ENCODE data around the gene RASAL1.
"Not testable (repeated sequence)": the region's sequence is repeated elsewhere in the genome, so short reads cannot be mapped to it uniquely, and the experiment has no call there.

Gene RASAL1

DNA sequence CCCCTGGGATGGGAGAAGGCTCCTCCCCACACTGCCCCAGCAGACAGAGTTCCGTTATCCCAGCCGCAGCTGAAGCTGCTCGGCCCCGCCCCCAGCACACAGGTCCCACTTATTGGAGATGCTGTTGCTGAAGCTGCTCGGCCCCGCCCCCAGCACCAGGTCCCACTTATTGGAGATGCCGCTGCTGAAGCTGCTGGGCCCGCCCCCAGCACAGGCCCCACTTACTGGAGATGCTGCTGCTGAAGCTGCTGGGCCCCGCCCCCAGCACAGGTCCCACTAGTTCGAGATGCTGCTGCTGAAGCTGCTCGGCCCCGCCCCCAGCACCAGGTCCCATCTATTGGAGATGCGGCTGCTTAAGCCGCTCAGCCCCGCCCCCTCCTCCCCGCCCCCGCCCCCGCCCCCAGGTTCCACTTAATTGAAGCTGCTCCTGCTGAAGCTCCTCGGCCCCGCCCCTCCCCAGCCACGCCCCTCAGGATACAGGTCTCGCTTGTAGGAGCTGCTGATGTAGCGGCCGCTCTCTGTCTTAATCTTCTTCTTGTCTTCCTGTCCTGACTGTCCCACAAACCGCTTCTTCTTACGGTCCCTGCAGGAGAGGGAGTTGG lies 26.0 kb upstream of the RASAL1 start:
- peak; percentile 78 for DNase-seq (ENCODE audit: low spot score)

DNA sequence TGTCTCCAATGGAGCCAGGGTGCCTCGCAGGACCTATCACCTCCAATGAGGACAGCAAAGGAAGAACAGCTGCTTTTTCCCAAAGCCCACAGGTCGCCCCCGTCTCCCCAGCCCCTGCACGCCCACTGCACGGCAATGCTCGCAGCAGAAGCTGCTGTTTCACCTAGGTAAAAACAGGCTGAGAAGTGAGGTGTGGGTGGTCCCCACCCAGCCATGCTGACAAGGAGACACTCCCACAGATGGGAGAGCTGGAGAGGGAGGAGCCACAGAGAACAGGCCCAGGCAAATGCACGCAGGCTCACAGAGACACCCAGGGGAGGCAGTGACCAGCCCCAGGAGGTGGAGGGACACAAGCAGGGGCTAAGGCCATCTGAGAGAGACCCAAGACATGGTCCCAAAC lies 24.4 kb upstream of the RASAL1 start:
- no peak for DNase-seq (ENCODE audit: low spot score)

DNA sequence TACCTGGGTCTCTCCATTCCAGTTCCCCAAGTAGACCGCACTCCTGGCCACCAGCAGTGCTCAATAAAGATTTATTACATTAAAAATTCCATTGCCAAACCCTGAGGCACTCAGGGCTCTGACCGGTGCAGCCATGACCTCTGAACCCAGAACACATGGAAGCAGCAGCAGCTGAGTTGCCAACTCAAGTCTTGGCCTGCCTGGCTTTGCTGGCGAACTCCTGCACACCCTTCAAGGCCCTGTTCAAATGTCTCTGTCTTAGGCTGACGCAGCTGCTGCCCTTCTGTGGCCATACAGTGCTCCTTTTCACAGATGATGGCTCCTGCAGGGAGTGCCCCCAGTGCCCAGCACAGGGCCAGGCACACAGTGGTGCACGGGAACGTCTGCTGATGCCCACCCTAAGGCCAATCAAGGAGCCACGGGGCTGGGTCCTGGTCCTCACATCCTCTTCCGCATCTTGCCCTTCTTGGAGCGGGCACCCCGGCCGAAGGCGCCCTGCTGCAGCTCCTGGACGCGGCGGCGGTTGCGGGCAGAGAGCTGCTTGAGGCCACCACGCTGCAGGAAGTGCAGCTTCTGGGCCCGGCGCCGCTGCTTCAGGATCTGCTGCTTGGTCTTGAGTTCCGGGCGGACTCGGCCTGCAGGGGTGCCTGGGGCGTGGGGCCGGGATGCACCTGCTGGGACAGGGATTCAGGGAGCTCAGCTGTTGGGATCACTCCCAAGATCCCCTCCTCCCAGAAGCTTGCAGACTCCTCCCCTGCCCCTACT lies 23.1 kb upstream of the RASAL1 start:
- DNase-seq (ENCODE audit: low spot score), result no peak

DNA sequence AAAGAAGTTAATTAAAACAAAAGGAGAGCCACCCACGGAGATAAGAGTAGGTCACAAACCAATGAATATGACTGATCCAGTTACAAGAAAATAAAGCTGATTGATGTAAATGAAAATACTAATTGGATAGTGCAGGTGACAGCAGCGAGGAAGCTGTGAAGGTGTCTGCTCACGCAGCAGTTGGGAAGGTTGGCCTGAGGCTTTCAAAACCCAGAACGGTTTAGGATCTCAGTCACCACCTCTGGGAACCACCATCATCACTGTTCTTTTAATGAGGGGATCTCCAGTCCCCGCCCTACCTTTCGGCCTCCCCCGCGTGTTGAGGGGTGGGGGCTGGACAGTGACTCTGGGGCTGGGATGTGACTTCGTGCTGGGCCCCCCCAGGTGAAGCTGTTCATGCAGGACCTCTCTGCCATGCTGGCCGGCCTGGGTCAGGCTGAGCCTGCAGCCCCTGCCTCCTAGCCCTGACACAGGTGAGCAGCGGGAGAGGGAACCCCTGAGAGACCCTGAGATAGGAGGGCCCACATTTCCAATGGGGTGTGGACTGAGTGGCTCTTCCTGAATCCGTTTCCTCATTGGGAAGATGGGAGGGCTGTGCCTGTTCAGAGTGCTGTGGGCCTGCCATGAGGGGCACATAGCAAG lies 21.8 kb upstream of the RASAL1 start:
- no peak for DNase-seq (ENCODE audit: low spot score)

DNA sequence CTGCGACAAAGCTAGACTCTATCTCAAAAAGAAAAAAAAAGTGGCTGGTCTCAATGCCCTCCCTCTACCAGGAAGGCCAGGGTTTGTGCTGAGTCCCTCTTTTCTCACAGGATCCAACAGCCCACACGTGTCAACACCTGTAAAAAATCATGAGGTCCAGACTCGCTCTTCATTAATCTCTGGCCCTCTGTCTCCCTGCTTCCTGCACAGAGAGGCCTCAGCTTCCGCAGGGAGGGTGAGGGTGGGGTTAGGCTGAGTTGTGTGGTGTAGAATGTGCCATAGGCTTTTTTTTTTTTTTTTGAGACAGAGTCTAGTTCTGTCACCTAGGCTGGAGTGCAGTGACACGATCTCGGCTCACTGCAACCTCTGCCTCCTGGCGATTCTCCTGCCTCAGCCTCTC lies 20.1 kb upstream of the RASAL1 start:
- DNase-seq (ENCODE audit: low spot score), result no peak

DNA sequence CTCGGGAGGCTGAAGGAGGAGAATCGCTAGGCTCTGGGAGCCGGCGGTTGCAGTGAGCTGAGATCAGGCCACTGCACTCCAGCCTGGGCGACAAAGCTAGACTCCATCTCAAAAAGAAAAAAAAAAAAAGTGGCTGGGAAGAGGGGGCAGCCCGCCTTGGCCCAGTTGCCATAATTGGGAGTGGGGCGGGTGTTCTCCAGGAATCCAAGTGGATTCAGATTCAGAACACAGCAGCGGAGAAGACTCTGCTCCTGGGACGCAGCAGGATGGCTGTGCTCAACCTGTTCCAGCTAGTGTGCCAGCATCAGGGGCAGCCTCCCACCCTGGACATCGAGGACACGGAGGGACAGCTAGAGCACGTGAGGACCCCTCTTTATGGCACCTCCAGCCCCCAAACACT lies 19.5 kb upstream of the RASAL1 start:
- no peak for DNase-seq (ENCODE audit: low spot score)

DNA sequence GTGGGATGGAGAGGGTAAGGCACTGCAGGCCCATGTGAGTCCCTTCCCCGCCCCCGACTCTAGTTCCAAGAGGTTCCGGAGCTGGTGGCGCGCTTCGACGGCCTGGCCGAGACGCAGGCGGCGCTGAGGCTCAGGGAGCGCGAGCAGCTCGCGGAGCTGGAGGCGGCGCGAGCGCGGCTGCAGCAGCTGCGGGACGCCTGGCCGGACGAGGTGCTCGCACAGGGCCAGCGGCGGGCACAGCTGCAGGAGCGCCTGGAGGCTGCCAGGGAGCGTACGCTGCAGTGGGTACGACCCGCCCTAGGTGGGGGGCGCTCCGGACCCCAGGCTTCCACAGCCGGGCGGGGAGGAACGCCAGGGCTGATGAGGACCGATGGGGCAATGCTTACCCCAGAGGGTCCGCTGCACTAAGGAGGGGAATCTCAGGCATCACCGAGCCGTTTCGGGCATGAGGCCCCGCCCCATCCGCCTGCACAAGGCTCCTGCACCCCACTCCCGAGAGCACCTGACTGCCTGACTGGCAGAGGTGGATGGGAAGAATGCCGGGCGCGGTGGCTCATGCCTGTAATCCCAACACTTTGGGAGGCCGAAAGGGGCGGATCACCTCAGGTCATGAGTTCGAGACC lies 18.9 kb upstream of the RASAL1 start:
- no peak for DNase-seq (ENCODE audit: low spot score)

DNA sequence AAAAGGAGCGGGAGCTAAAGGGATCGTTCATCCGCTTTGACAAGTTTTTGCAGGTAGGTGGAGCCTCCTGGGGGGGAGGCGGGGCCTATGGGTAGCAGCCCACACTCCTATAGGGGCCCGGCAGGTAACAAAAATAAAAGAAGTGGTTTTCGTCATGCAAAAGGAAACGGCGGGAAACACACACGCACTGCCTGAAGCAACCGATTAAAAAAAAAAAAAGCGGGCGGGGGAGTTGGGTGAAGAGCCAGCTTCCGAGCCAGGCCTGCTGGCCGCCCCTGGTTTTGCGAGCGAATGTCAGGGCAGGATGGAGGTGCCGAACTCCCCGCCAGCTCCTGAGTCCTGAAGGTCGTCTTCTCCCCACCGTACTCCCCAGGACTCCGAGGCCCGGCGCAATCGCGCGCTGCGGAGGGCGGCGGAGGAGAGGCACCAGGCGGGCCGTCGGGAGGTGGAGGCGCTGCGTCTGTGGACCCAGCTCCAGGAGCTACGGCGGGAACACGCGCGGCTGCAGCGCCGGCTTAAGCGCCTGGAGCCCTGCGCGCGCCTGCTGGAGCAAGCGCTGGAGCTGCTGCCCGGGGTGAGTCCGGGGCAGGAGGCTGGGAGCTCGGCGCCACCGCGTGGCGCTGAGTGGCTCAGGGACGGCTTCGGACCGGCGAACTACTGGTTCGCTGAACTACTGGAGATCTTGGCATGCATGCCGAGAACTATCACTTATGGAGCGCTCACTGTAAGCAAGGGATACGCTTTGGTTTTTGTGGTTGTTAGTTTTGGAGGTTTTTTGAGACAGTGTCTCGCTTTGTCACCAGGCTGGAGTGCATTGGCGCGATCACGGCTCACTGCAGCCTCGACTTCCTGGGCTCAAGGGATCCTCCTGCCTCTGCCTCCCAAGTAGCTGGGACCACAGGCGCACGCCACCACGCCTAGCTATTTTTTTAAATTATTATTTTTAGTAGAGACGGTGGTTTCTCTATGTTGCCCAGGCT lies 17.6 kb upstream of the RASAL1 start:
- DNase-seq (ENCODE audit: low spot score), result peak; percentile 86

DNA sequence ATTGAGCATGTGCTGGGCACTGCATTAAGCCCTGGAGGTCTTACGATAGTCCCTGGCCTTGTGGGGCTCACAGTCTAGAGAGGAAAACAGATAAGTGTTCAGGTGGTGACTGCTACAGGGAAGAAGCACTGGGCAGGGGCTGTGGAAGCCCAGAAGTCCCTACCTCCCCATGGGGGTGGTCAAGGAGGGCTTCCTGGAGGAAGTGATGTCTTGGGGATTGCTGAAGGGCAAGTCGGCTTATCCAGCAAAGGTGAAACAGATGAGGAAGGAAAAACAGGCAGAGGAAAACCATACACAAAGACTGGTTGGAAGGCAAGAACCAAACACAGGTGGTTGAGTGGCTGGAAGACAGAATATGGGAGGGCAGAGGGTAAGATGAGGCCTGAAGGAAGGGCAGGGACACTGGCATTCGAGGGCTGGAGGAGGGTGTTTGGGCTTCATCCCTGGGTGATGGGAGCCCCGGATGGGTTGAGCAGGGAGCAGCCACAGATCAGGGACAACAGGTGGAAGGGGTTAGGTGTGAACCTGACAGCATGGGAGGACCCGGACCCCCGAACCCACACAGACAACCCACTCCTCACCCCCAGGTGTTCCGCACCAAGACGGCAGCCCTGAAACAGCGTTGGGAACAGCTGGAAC lies 16.8 kb upstream of the RASAL1 start:
- no peak for DNase-seq (ENCODE audit: low spot score)

DNA sequence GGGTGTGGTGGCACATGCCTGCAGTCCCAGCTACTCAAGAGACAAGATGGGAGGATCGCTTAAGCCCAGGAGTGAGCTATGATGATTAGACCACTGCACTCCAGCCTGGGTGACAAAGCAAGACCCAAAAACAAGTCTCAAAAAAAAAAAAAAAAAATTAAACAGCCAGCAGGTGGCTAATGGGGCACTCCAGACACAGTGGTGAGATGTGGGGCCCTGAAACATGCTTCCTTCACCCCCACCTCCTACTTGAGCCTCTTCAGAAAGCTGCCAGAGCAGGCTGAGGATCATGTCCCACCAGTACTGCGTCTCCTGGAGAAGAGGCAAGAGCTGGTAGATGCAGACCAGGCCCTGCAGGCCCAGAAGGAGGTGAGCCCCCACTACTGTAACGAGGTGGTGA lies 16.1 kb upstream of the RASAL1 start:
- DNase-seq (ENCODE audit: low spot score), result no peak

DNA sequence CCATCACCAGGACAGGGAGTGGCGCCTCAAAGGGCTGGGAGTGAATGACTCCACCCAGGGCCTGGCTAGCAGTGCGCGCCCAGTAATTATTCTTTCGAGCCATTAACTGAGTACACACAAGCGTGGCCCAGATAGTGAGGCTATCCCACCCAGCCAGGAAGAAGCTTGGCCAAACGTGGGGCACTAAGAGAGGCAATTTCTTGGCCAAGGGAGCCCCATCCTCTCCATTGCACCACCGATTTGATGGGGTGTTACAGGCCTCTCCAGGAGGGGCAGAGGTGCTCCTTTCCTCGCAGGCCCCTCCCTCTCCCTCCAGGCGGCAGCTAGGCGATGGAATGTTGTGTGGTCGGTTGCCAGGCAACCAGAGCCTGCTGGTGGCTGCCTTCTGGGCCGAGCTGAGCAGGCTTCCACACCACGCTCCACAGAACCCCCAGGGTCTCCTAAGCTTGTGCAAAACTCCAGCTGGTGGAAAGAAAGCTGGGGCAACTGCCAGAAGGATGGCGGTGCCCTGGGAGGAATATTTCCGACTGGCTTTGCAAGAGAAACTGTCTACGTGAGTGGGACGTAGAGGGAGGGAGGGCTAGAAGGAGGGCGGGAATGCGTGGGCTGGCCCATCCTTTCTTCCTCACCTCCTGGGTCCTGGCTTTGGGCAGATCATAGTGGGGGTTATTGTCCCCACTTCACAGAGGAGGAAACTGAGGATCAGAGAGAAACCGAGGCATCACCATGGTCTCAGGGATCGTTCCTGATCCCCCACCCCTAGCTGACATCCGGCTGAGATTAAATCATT lies 14.0 kb upstream of the RASAL1 start, which contains the start of gene CFAP73:
Gene CFAP73, plus strand, starts transcription at position 364 of the 790 bp plus-strand sequence. Its CDS starts 134 bp downstream, at position 498.
- peak; percentile 88 for DNase-seq (ENCODE audit: low spot score)

DNA sequence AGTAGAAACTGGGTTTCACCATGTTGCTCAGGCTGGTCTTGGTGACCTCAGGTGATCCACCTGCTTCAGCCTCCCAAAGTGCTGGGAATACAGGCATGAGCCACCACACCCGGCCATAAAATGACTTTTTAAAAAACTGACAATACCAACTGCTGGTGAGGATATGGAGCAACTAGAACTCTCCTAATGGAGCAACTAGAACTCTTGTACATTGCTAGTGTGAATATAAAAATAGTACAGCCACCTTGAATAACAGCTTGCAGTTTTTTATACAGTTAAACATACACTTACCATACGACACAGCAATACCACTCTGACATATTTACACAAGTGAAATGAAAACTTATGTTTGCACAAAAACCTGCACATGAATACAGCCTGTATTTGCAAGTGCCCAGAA lies 11.4 kb upstream of the RASAL1 start:
- DNase-seq (ENCODE audit: low spot score), result no peak

DNA sequence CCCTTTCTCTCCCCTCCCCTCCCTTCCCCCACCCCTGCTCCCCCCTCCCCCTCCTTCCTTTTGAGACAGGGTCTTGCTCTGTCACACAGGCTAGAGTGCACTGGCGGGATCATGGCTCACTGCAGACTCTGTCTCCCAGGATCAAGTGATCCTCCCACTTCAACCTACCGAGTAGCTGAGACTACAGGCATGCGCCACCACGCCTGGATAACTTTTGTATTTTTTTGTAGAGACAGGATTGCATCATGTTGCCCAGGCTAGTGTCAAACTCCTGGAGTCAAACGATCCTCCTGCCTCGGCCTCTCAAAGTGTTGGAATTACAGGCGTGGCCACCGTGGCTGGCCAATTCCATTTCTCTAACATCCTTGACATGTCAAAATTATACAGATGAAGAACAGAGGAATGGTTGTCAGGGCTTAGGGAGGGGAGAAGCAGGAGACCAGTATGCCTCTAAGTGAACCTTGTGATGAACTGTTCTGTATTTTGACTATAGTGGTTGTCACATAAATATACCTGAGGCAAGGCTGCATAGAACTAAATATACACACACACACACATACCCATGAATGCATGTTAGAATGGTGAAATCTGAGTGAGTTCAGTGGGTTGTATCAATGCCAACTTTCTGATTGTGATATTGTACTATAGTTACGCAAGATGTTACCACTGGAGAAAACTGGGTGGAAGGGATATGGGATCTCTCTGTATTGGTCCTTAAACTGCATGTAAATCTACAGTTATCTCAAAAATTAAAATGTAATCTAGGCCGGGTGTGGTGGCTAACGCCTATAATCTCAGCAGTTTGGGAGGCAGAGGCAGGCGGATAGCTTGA lies 10.4 kb upstream of the RASAL1 start:
- DNase-seq (ENCODE audit: low spot score), result no peak

DNA sequence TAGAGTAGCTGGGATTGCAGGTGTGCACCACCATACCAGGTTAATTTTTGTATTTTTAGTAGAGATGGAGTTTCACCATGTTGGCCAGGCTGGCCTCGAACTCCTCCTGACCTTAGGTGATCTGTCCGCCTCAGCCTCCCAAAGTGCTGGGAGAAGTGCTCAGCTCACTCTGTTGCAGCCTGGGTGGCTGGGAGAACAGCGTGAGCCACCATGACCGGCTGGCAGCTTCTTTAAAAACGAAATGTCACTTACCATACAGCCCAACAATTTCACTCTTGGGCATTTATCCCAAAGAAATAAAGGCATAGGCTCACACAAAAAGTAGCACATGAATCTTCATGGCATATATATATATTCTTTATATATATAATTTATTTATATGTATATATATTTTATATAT lies 9.2 kb upstream of the RASAL1 start:
- DNase-seq (ENCODE audit: low spot score), result no peak

DNA sequence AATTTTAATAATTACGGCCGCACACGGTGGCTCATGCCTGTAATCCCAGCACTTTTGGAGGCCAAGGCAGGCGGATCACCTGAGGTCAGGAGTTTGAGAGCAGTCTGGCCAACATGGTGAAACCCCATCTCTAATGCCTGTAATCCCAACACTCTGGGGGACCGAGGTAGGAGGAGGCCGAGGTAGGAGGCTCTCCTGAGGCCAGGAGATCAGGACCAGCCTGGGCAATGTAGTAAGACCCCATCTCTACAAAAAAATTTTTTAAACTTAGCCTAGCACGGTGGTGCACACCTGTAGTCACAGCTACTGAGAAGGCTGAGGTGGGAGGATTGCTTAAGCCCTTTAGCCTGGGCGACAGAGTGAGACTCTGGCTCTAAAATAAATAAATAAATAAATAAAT lies 8.4 kb upstream of the RASAL1 start:
- no peak for DNase-seq (ENCODE audit: low spot score)

DNA sequence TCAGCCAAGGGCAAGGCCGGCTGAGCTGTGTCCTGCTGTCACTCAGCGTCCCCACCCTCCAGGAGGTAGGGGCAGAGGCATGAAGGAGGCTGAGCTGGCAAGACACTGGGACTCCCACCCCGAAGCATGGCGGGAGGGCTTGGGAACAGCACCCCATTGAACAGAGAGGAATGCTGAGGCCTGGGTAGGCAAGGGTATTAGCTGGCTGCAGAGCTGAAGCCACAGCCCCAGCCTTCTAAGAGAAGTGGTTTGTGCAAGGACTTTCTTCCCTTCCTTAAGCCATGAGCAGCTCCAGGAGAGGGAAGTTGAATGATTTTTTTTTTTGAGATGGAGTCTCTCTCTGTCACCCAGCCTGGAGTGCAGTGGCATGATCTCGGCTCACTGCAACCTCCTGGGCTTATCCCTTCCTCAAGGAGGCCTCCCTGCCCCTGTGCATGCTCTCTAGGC lies 7.3 kb upstream of the RASAL1 start:
- DNase-seq (ENCODE audit: low spot score), result no peak

DNA sequence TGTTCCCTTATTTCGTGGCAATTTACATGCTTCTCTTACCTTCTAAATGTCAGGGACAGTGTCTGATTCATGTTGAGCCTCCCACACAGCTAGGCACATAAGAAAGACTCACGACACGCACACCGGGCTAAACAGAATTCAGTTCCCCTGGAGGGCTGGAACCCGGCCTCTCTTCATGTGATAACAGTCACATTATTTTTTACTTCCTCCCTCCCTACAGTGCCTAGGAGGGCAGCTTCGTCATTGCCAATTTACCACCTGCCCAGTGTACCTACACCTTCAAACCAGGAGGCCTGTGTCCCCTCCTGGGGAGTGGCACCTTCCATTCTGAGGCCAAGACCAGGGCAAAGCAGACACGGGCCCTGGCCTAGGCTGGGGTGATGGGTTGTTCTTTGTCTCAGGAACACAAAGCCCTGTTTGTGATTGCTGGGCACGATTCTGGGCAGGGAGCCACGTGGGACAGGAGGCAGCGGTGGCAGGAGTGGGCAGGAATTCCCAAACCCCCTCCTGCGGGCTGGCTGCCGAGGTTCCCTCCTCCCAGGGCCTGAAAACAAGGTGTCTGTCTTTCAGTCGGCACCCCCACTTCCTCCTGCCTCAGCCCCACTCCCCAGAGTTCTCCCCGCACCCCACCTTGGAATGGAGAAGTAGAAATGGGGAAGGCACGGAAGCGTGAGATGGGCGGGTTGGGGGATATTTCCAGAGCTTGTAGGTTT lies 6.8 kb upstream of the RASAL1 start:
- peak; percentile 96 for DNase-seq (ENCODE audit: low spot score)

DNA sequence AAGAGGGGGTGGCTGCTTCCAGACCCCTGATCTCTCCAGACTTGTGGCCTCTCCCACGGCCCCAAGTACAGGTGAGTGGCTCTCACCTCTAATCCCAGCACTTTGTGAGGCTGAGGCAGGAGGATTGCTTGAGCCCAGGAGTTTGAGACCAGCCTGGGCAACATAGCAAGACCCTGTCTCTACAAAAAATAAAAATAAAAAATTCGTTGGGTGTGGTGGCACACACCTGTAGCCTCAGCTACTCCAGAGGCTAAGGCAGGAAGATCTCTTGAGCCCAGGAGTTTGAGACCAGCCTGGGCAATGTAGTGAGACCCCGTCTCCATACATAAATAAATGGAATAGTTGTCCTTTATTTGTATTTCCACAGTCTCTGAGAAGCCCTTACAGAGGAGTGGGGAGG lies 6.2 kb upstream of the RASAL1 start:
- not testable (repeated sequence) for DNase-seq (ENCODE audit: low spot score)

DNA sequence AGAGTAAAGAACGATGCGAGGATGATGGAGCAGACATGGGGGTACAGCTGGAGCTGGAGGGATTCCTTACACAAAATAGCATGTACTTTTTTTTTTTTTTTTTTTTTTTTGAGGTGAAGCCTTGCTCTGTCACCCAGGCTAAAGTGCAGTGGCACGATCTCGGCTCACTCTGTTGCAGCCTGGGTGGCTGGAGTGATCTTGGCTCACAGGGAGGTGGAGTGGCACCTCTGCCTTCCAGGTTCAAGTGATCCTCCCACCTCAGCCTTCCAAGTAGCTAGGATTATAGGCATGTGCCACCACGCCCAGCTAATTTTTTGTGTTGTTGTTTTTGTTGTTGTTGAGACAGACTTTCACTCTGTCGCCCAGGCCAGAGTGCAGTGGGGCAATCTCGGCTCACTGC lies 5.1 kb upstream of the RASAL1 start:
- no peak for DNase-seq (ENCODE audit: low spot score)
